ENCODE data around the gene FPR1. TPM values are rescaled to one million over a fixed set of nuclear protein-coding genes. Genes with fewer than 3 reads are reported as not detected.

FPR1 gene
- total and polyA plus RNA-seq, 2 of the 4 experiments (the other 2 are of a cell fraction): not detected

DNA sequence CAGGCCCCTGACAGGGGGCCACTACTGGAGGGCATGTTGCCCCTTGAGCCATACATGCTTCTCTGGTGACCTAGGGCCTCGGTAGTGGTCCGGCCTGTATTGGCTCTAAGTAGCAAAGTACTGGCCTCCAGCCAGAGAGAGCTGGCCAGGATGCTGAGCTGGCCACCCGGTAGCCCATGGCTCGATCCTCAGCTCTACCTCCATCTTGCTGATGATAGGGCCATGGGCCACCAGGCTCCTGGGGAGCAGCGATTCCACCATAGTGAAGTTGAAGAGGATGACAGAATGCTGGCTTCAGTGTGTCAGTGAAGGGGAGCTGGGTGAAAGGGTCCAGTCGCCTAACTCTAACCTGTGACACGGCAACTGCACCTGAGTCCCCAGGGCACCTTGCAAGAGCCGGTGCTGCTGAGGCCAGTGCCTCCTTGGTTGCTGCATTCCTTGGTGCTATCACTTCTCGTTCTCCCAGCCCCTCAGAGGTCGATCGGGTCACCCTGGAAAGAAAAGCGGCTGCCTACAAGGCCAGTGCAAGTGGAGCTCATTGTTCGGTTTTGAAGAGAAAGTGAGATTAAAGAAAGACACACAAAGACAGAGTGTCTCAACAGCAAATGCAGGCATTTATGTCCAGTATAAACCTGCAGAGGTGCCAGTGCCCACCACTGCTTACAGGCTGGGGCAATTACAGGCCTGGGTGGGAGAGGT, 48.2 kb upstream of the FPR1 start:
- H3K27me3 ChIP-seq (ENCODE audit: control insufficient read depth, insufficient read depth, low read length): no peaks in the 10 kb centered on the region
- dilution Hi-C loops (cut with HindIII; ENCODE audit: low sequenced_read_pairs, unreplicated experiment) (no loop called here), intact Hi-C loops (cut with micrococcal nuclease) (no loop called here), in situ Hi-C loops (cut with MboI; ENCODE audit: low sequenced_read_pairs) (no loop called here)
- TF ChIP-seq MXI1 (IDR thresholded peaks at IDR 0.05; ENCODE audit: borderline replicate concordance, low read depth, low read length) (no peak), BHLHE40 (IDR thresholded peaks at IDR 0.05; ENCODE audit: low read depth, low read length) (no peak), CEBPB (IDR thresholded peaks at IDR 0.05; ENCODE audit: low read depth, low read length) (no peak), CHD1 (IDR thresholded peaks at IDR 0.05; ENCODE audit: low read depth, low read length) (no peak), MAFK (IDR thresholded peaks at IDR 0.05; ENCODE audit: low read depth, low read length) (no peak), RAD21 (IDR thresholded peaks at IDR 0.05; ENCODE audit: low read length) (no peak)
- no peak overlapping the region for H3K9ac ChIP-seq (ENCODE audit: low read depth, low read length)
- CTCF ChIA-PET: interaction anchor here (0.5 to 1.3 kb wide), 2 partner anchors 22 to 335 kb away, joined by 3 to 4 read pairs; no protein-coding TSS in a partner anchor
- H3K4me3 ChIP-seq (ENCODE audit: insufficient read depth, low read depth, low read length): no peak overlapping the region
- no TSS peak for BruUV-seq (replicated peaks)
- H3K56ac ChIP-seq (ENCODE audit: extremely low read depth, insufficient read depth, low read length): no peak overlapping the region
- H3K27ac ChIP-seq (ENCODE audit: insufficient read depth, low read length): no peak overlapping the region
- no peaks in the 10 kb centered on the region for H4K20me1 ChIP-seq (ENCODE audit: insufficient read depth, low read length)
- no peaks in the 10 kb centered on the region for H3K9me1 ChIP-seq (ENCODE audit: insufficient read depth, low read length)
- no peak overlapping the region for H3K4me2 ChIP-seq (ENCODE audit: low read depth, low read length)
- H2BK15ac ChIP-seq (ENCODE audit: low read depth, low read length): no peak overlapping the region
- no peak overlapping the region for H2BK20ac ChIP-seq (ENCODE audit: low read depth, low read length)
- no peaks in the 10 kb centered on the region for H3K79me1 ChIP-seq (ENCODE audit: low read depth in 1 of 2, low read length in 2 of 2)
- no peak overlapping the region for H2BK120ac ChIP-seq (ENCODE audit: low read depth, low read length)
- H3K36me3 ChIP-seq (ENCODE audit: control insufficient read depth, insufficient read depth, low read length): no peaks in the 10 kb centered on the region
- DNase-seq (no peak), ATAC-seq (ENCODE audit: low read depth) (no peak)
- no peaks in the 10 kb centered on the region for H3K9me3 ChIP-seq (ENCODE audit: control insufficient read depth, insufficient read depth, low read length)
- H4K8ac ChIP-seq (ENCODE audit: low read depth in 2 of 2, low read length in 2 of 2): no peak overlapping the region
- H2AK9ac ChIP-seq (replicated peaks; ENCODE audit: low read depth, low read length, poor library complexity): peak overlapping the region; percentile 70
- H3K4ac ChIP-seq (ENCODE audit: low read depth, low read length): no peak overlapping the region
- no peak overlapping the region; the same call in 1 of the 2 replicates for H4K91ac ChIP-seq (ENCODE audit: insufficient read depth, low read depth, low read length)
- POLR2A ChIA-PET (ENCODE audit: unreplicated experiment): no interaction called here
- H3K4me1 ChIP-seq (ENCODE audit: control insufficient read depth, insufficient read depth, low read length): peaks cover 5% of the 10 kb centered on the region
- 0% methylated on average over 1 of the region's 13 CpGs; no CpG with 5 or more reads in 1 of the 2 experiments for WGBS, 2 experiments (ENCODE audit: extremely low coverage in 2 of 2, insufficient read length in 1 of 2)
- H2BK5ac ChIP-seq (ENCODE audit: low read depth, low read length, poor library complexity, severe bottlenecking): peak overlapping the region; percentile 25
- no peak overlapping the region for H3K14ac ChIP-seq (replicated peaks; ENCODE audit: low read depth, low read length)
- H4K5ac ChIP-seq (ENCODE audit: low read depth, low read length): no peak overlapping the region
- H2AK5ac ChIP-seq (ENCODE audit: low read depth, low read length): no peak overlapping the region
- H3K23ac ChIP-seq (ENCODE audit: low read depth, low read length): no peak overlapping the region
- no peak overlapping the region for H3K18ac ChIP-seq (ENCODE audit: low read depth, low read length)
- peak overlapping the region; percentile 44 for H2AFZ ChIP-seq (replicated peaks; ENCODE audit: low read length, poor library complexity)
